Panc1 (cell line): ENCODE results near the gene PHF21A. TPM values are rescaled to one million over a fixed set of nuclear protein-coding genes. Genes with fewer than 3 reads are reported as not detected.

Source experiments
- ATAC-seq: fragments of 200-7000 bp; cut with Tn5 transposase; 2 replicates; pipeline ENCODE4 v1.9.1; 2020; ENCODE audit warnings: mild to moderate bottlenecking, moderate library complexity
- BruUV-seq: library from RNA; stranded (reverse); fragments of 400-500 nt; replicated peaks from 2 replicates; lab custom pipeline; 2021; lab: Mats Ljungman, UMichigan
- CTCF ChIA-PET: fragments of 300-600 bp; sonication (Branson Sonifier 250); formaldehyde crosslinking; loops from one replicate; lab custom pipeline; 2022; ENCODE audit warnings: antibody characterized with exemption; lab: Charles Lee
- POLR2A ChIA-PET: fragments of 300-600 bp; sonication (Branson Sonifier 250); formaldehyde crosslinking; loops from one replicate; lab custom pipeline; 2022; ENCODE audit warnings: antibody characterized with exemption; lab: Charles Lee
- DNase-seq: peaks from one replicate; pipeline ENCODE4 v3.0.0-alpha.2; 2010; ENCODE audit warnings: low read depth, low spot score
- H3K27ac ChIP-seq: 2 replicates; pipeline ENCODE4 v1.5.1; 2011; ENCODE audit warnings: mild to moderate bottlenecking, low read length, inconsistent platforms
- H3K27me3 ChIP-seq: fragments of 200-500 bp; sonication (Bioruptor generic); 2 replicates; pipeline ENCODE4 v1.6.0; 2014; ENCODE audit warnings: low read length, inconsistent platforms; ENCODE audit not compliant: control insufficient read depth, insufficient read depth
- H3K36me3 ChIP-seq: fragments of 200-500 bp; sonication (Bioruptor generic); 2 replicates; pipeline ENCODE4 v1.5.1; 2014; ENCODE audit warnings: inconsistent platforms, mild to moderate bottlenecking, low read length, moderate library complexity; ENCODE audit not compliant: control insufficient read depth, insufficient read depth
- H3K4me1 ChIP-seq: 2 replicates; pipeline ENCODE4 v1.5.1; 2011; ENCODE audit warnings: inconsistent platforms, mild to moderate bottlenecking, low read length, moderate library complexity; ENCODE audit not compliant: control insufficient read depth, insufficient read depth
- H3K4me3 ChIP-seq, 2 experiments: 2 replicates each; pipeline ENCODE4 v1.5.1; 2011 to 2012; ENCODE audit warnings: low read depth in 2 of 2, low read length in 2 of 2, mild to moderate bottlenecking in 2 of 2, inconsistent platforms in 1 of 2, moderate library complexity in 1 of 2
- H3K9me3 ChIP-seq: fragments of 200-500 bp; sonication (Bioruptor generic); 2 replicates; pipeline ENCODE4 v1.5.1; 2014; ENCODE audit warnings: low read depth, mild to moderate bottlenecking, inconsistent platforms, low read length, moderate library complexity; ENCODE audit not compliant: control insufficient read depth, insufficient read depth
- CTCF ChIP-seq: fragments of 450-650 bp; IDR thresholded peaks from 2 replicates; pipeline ENCODE4 v1.5.1; 2017; ENCODE audit warnings: mild to moderate bottlenecking
- POLR2AphosphoS5 ChIP-seq: IDR thresholded peaks from 2 replicates; pipeline ENCODE4 v1.6.1; 2012; ENCODE audit warnings: mild to moderate bottlenecking, low read depth, low read length, moderate library complexity
- REST ChIP-seq, 2 experiments: IDR thresholded peaks; 2 replicates each; pipeline ENCODE4 v1.6.1; 2011 to 2012; ENCODE audit warnings: low read depth in 2 of 2, control low read depth in 1 of 2, low read length in 1 of 2, mild to moderate bottlenecking in 1 of 2, moderate library complexity in 1 of 2; ENCODE audit not compliant: insufficient read depth in 1 of 2
- SIN3A ChIP-seq: IDR thresholded peaks from 2 replicates; pipeline ENCODE4 v1.6.1; 2012; ENCODE audit warnings: low read depth, mild to moderate bottlenecking, low read length, moderate library complexity, borderline replicate concordance; ENCODE audit not compliant: insufficient read depth
- TCF7L2 ChIP-seq: IDR thresholded peaks from 2 replicates; pipeline ENCODE4 v1.6.1; 2011; ENCODE audit warnings: mild to moderate bottlenecking, low read depth, low read length, inconsistent platforms
- in situ Hi-C: cut with HindIII; loops from 2 replicates; pipeline ENCODE4 v1.10.0; 2016; ENCODE audit warnings: low sequenced_read_pairs, low pct_unique_long_range_greater_than_20kb
- intact Hi-C: fragments of 100-400 bp; cut with micrococcal nuclease; formaldehyde crosslinking; loops from one replicate; pipeline ENCODE4 v1.10.0; 2022; ENCODE audit not compliant: unreplicated experiment
- total RNA-seq: library from RNA; stranded (reverse); gene quantifications from one replicate; pipeline ENCODE4 v1.2.1, GENCODE V29; 2021; ENCODE audit not compliant: unreplicated experiment

PHF21A gene
- total RNA-seq, 1 experiment from 2014 or later, result 45.7 TPM

GRCh38 chr11:46003572-46003971 is 117.7 kb downstream of the PHF21A start:
- DNase-seq, result no peak
- Histone ChIP-seq H3K4me3 (no peak overlapping the region), H3K9me3 (no peaks in the 10 kb centered on the region), H3K4me1 (no peaks in the 10 kb centered on the region; the same call in 1 of the 2 replicates), H3K36me3 (no peaks in the 10 kb centered on the region), H3K27me3 (no peaks in the 10 kb centered on the region), H3K27ac (no peak overlapping the region)
- ChIA-PET POLR2A (no interaction called here), CTCF (interaction anchor here (0.6 to 0.9 kb wide), 2 partner anchors 38 to 64 kb away, joined by 4 to 9 read pairs; no protein-coding TSS in a partner anchor)
- in situ Hi-C loops, result no loop called here
- intact Hi-C loops, result loop anchor here (10.0 kb wide), 1 partner anchor 129 kb away; no protein-coding TSS in a partner anchor
- no peak for TF ChIP-seq POLR2AphosphoS5
- TF ChIP-seq SIN3A, result no peak
- TF ChIP-seq TCF7L2, result no peak
- TF ChIP-seq REST (IDR thresholded peaks at IDR 0.05; ENCODE audit: insufficient read depth in 1 of 2, low read depth in 2 of 2, low read length in 1 of 2), result no peak
- TF ChIP-seq CTCF, result no peak
- BruUV-seq, result no TSS peak
- no peak for ATAC-seq

- DNase-seq, result no peak
- Histone ChIP-seq H3K4me3 (no peak overlapping the region), H3K27ac (no peak overlapping the region), H3K9me3 (no peaks in the 10 kb centered on the region), H3K4me1 (no peaks in the 10 kb centered on the region), H3K27me3 (no peaks in the 10 kb centered on the region), H3K36me3 (no peaks in the 10 kb centered on the region)
- in situ Hi-C loops, result no loop called here
- no peak for ATAC-seq
- TF ChIP-seq TCF7L2 (no peak), POLR2AphosphoS5 (no peak)
- no TSS peak for BruUV-seq
- CTCF ChIA-PET, result interaction anchor here (0.6 kb wide), 1 partner anchor 35 kb away, joined by 3 read pairs; no protein-coding TSS in a partner anchor
- intact Hi-C loops, result loop anchor here (10.0 kb wide), 1 partner anchor 127 kb away; no protein-coding TSS in a partner anchor
- POLR2A ChIA-PET, result no interaction called here
Observed at GRCh38 chr11:46002189-46002588, 119.1 kb downstream of the PHF21A start.

- ChIA-PET CTCF (no interaction called here), POLR2A (no interaction called here)
- Histone ChIP-seq H3K27ac (no peak overlapping the region), H3K9me3 (no peaks in the 10 kb centered on the region), H3K27me3 (no peaks in the 10 kb centered on the region), H3K4me1 (no peaks in the 10 kb centered on the region), H3K36me3 (no peaks in the 10 kb centered on the region), H3K4me3 (no peak overlapping the region)
- intact Hi-C loops, result loop anchor here (10.0 kb wide), 1 partner anchor 127 kb away; no protein-coding TSS in a partner anchor
- DNase-seq, result no peak
- in situ Hi-C loops, result no loop called here
- no TSS peak for BruUV-seq
- TF ChIP-seq TCF7L2, result no peak
- no peak for TF ChIP-seq REST (IDR thresholded peaks at IDR 0.05; ENCODE audit: insufficient read depth in 1 of 2, low read depth in 2 of 2, low read length in 1 of 2)
- no peak for TF ChIP-seq SIN3A
- no peak for TF ChIP-seq CTCF
- TF ChIP-seq POLR2AphosphoS5, result no peak
- no peak for ATAC-seq
Observed at GRCh38 chr11:46001448-46001914, 119.8 kb downstream of the PHF21A start.
